Measurements from ENCODE around the gene ZNF280D.

DNA sequence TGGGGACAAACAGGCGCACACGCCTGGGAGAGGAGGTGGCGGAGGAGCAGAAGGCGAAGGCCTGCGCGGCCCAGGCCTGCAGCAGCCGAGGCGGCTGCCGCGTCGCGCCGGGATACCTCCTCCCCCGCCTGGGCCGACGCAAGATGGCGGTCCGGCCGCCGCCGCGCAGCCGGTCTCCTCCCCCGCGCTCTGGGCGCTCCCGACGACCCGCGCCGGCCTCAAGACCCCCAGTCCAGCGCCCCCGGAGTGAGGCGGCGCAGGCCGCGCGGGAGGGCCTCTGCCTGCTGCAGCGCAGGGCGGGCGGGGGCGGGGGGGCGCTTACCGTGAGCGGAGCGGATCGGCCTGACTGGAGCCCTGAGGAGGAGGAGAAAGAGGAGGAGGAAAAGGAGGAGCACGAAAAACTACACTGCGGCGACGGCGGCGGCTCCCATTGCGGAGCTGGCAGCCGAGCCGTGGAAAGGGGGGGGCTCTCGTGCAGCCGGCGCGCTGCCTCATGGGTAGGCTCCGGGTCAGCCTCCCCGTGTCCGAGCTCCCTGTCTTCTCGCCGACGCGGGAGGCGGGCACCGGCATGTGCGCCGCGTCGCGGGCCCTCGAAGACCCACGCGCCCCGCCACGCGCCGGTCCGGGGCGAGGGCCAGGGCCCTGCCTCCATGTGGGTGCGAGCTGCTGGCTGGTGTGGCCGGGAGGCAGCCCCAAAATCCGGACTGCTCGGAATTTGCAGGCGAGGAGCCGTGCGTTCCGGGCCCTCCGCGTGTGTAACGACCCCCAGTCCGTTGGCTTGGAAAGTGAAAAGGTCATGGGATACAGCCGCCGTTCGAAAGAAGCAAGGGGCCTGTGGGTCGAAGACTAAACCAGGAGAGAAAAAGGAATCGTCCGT lies at the start of gene ZNF280D:
- TF ChIP-seq, protein P1, sequence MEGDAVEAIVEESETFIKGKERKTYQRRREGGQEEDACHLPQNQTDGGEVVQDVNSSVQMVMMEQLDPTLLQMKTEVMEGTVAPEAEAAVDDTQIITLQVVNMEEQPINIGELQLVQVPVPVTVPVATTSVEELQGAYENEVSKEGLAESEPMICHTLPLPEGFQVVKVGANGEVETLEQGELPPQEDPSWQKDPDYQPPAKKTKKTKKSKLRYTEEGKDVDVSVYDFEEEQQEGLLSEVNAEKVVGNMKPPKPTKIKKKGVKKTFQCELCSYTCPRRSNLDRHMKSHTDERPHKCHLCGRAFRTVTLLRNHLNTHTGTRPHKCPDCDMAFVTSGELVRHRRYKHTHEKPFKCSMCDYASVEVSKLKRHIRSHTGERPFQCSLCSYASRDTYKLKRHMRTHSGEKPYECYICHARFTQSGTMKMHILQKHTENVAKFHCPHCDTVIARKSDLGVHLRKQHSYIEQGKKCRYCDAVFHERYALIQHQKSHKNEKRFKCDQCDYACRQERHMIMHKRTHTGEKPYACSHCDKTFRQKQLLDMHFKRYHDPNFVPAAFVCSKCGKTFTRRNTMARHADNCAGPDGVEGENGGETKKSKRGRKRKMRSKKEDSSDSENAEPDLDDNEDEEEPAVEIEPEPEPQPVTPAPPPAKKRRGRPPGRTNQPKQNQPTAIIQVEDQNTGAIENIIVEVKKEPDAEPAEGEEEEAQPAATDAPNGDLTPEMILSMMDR (IDR thresholded peaks at IDR 0.05; ENCODE audit: low read length), result no peak
- TF ChIP-seq EZH2 (IDR thresholded peaks at IDR 0.05; ENCODE audit: borderline replicate concordance, low read length), result no peak

All from OCI-LY1 (cell line).